Measurements from ENCODE around the gene SIGLEC9.

DNA sequence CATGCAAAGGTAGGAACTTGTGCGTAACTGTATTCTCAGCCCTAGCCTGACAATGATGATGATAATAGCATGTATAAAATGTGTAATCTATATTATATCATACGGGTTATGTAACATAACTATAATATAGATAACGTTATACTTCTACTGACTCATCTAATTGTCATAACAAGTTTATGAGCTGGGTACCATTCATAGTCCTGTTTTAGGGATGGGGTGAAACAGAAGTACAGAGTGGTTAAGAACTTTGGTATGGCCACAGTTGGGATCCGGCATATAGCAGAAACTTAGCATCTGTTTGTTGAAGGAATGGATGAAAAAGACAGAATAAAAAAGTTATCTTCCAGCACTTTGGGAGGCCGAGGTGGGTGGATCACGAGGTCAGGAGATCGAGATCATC is 21.7 kb upstream of the SIGLEC9 start:
- TF ChIP-seq CTCF (conservative IDR thresholded peaks at IDR 0.05; ENCODE audit: low read depth, low read length) (no peak), EZH2 (IDR thresholded peaks at IDR 0.05; ENCODE audit: low read length, unreplicated experiment) (no peak), EZH2phosphoT487 (IDR thresholded peaks at IDR 0.05; ENCODE audit: borderline replicate concordance, low read length) (no peak)

Data from PC-3 (cell line).